Measurements from ENCODE around the gene BEND6. TPM values are rescaled to one million over a fixed set of nuclear protein-coding genes. Genes with fewer than 3 reads are reported as not detected.
"Not testable (repeated sequence)": the region's sequence is repeated elsewhere in the genome, so short reads cannot be mapped to it uniquely, and the experiment has no call there.

The BEND6 gene
- polyA plus RNA-seq, 3 donors from 2014 or later, result 0.29 to 0.73 TPM; not detected in 1

DNA sequence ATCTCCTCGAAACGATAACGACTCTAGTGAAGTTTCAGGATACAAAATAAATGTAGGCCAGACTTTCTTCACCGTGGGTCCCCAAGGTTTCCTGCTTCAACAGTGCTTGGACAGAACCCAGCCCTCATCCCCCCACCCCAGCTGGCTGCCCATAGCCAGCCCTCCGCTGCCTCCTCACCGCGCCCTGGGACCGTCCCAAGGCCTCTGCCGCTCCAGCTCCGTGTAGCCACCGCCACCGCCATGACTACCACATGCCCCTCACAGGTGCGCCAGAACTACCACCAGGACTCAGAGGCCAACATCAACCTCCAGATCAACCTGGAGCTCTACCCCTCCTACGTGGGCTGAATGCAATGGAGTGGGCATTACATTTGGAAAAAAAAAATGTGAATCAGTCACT lies 49.4 kb downstream of the BEND6 start:
- no peak for DNase-seq
- H3K4me3 Mint-ChIP-seq, result no peak overlapping the region
- peaks cover 0 to 5% (median 4%) of the 10 kb centered on the region in 3 donors for H3K27me3 Mint-ChIP-seq (ENCODE audit: low read depth in 3 of 3)
- no peak overlapping the region for H3K27ac Mint-ChIP-seq
- peaks cover 0 to 3% (median 0%) of the 10 kb centered on the region in 6 donors for H3K9me3 Mint-ChIP-seq
- H3K4me1 Mint-ChIP-seq, result no peaks in the 10 kb centered on the region
- no peaks in the 10 kb centered on the region for H3K36me3 Mint-ChIP-seq

DNA sequence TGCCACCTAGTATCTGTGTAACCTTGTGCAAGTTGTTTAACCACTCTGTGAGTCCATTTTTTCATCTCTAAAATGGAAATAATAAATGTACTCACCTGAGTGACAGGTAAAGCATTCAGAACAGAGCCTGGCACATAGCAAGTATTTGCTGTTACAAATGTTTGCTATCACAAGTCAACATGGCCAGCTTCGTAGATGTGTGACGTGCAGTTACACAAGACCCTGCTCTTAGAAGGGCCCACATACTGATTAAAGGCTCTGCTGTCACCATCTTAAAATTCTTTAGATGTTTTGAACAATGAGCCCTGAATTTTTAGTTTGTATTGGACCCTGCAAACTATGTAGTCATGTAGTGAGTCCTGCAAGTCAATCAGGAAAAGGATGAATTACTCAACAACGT lies 51.2 kb downstream of the BEND6 start:
- H3K4me3 Mint-ChIP-seq, result no peak overlapping the region
- no peaks in the 10 kb centered on the region for H3K36me3 Mint-ChIP-seq
- H3K27ac Mint-ChIP-seq, result no peak overlapping the region
- no peaks in the 10 kb centered on the region for H3K4me1 Mint-ChIP-seq
- no peak for DNase-seq
- H3K9me3 Mint-ChIP-seq, result no peaks in the 10 kb centered on the region
- H3K27me3 Mint-ChIP-seq (ENCODE audit: low read depth in 3 of 3), result peaks cover 0 to 5% (median 4%) of the 10 kb centered on the region in 3 donors

- H3K9me3 Mint-ChIP-seq; H3K4me3 Mint-ChIP-seq; H3K4me1 Mint-ChIP-seq; H3K36me3 Mint-ChIP-seq; DNase-seq; H3K27me3 Mint-ChIP-seq (ENCODE audit: low read depth in 3 of 3); H3K27ac Mint-ChIP-seq: not testable (repeated sequence)
Measured at GRCh38 chr6:57008069-57008468, 53.2 kb downstream of the BEND6 start.

DNA sequence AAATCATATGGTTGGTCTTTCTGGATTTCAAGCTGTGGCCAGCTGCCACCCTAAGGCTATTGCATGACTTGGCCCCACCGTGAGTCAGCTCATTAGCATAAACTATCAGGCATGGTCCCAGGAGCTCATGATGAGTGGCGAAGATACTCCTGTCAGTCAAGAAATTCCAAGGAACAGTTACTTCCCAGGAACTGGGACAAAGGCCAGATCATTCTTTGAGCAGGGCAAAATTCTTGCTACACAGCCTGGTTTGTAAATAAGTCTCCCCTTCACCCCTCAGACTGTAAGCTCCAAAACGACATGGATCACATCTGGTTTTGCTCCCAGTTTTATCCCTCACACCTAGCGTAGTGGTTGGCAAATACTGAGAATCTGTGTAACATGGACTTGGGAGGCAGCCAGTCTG lies 58.6 kb downstream of the BEND6 start:
- H3K4me3 Mint-ChIP-seq, result no peak overlapping the region
- no peaks in the 10 kb centered on the region for H3K4me1 Mint-ChIP-seq
- no peaks in the 10 kb centered on the region for H3K36me3 Mint-ChIP-seq
- DNase-seq, result no peak
- H3K27ac Mint-ChIP-seq, result no peak overlapping the region
- H3K27me3 Mint-ChIP-seq (ENCODE audit: low read depth in 3 of 3), result peaks cover 0 to 2% (median 0%) of the 10 kb centered on the region in 3 donors
- no peaks in the 10 kb centered on the region for H3K9me3 Mint-ChIP-seq

GRCh38 chr6:57017069-57017468 lies 62.2 kb downstream of the BEND6 start:
- no peaks in the 10 kb centered on the region for H3K9me3 Mint-ChIP-seq
- no peak for DNase-seq
- H3K4me3 Mint-ChIP-seq, result no peak overlapping the region
- H3K4me1 Mint-ChIP-seq, result no peaks in the 10 kb centered on the region
- no peak overlapping the region for H3K27ac Mint-ChIP-seq
- H3K36me3 Mint-ChIP-seq, result no peaks in the 10 kb centered on the region
- H3K27me3 Mint-ChIP-seq (ENCODE audit: low read depth in 3 of 3), result peaks cover 0 to 2% (median 0%) of the 10 kb centered on the region in 3 donors

DNA sequence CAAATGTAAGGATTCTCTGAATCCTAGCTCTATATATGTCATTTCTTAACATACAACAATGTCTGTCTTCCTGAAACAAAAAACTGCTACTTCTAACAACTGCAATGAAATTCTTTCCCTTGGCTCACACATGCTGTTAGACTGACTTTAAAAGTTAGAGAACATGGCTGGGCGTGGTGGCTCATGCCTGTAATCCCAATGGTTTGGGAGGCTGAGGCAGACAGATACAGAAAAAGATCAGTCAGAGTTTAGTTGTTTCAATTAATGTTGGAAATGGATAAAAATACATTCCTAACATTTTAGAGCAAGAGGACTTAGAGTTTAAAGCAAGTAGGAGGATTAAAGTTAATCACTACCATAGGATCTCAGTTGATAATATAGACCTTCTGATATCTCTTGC lies 62.9 kb downstream of the BEND6 start:
- Mint-ChIP-seq H3K4me1 (no peaks in the 10 kb centered on the region), H3K36me3 (no peaks in the 10 kb centered on the region), H3K4me3 (no peak overlapping the region), H3K9me3 (no peaks in the 10 kb centered on the region), H3K27ac (no peak overlapping the region), H3K27me3 (ENCODE audit: low read depth in 3 of 3) (peaks cover 0 to 2% (median 0%) of the 10 kb centered on the region in 3 donors)
- no peak for DNase-seq

DNA sequence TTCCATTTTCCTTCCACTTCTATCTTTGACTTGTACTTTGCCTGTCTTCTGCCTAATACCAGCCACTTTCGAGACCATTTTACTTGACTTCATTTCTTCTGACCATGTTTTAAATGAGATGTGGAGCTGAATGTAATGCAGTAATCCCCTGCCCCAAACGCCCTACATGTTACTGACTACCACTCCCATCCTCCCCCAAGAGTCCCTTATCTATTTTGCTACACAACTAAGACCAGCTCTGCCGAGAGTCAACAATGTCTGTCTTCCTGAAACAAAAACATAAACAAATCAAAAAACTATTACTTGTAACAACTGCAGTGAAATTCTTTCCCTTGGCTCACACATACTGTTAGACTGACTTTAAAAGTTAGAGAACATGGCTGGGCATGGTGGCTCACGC lies 64.5 kb downstream of the BEND6 start:
- H3K4me1 Mint-ChIP-seq, result no peaks in the 10 kb centered on the region
- H3K27me3 Mint-ChIP-seq (ENCODE audit: low read depth in 3 of 3), result peaks cover 0 to 2% (median 2%) of the 10 kb centered on the region in 3 donors
- no peak overlapping the region for H3K27ac Mint-ChIP-seq
- H3K36me3 Mint-ChIP-seq, result peaks cover 0 to 3% (median 0%) of the 10 kb centered on the region in 3 donors
- H3K4me3 Mint-ChIP-seq, result no peak overlapping the region
- H3K9me3 Mint-ChIP-seq, result peaks cover under 1 to 5% (median 4%) of the 10 kb centered on the region in 6 donors
- no peak for DNase-seq

DNA sequence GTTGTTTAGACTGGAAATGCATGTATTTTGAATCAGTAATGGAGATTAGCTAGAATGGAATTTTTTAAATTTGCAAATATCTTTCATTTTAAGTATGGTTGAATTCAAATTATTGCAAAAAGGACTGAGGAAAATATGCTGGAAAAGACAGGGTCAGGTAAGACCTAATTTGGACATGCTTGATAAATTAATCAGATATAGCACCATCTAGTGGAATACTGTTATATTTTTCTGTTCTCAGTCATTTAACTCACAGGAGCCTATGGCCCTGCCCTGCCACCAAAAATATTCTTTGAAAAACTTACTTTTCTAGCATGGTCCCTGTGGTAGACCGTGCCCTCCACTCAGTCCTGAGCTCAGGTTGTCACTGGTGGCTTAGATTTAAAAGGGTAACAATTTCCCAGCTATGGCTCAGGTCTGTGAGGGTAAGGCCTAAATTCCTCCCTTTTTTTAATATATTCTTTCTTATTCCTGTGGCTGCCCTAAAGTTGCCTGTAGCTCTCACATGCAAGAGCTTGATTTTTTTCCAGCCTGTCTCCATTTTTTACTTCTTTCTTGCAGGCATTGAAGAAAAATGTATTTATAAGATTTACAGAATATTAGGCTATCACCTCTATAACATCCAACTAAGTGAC lies 66.3 kb downstream of the BEND6 start:
- Mint-ChIP-seq H3K27me3 (ENCODE audit: low read depth in 3 of 3) (peaks cover 4 to 6% (median 5%) of the 10 kb centered on the region in 3 donors), H3K36me3 (peaks cover 0 to 15% (median 10%) of the 10 kb centered on the region in 3 donors), H3K4me1 (no peaks in the 10 kb centered on the region), H3K4me3 (no peak overlapping the region), H3K27ac (no peak overlapping the region), H3K9me3 (peaks cover 7 to 21% (median 15%) of the 10 kb centered on the region in 6 donors)
- peak; percentile 6 to 13 (median 12) for DNase-seq

GRCh38 chr6:57024321-57024720 lies 69.4 kb downstream of the BEND6 start:
- Mint-ChIP-seq H3K36me3 (peaks cover 0 to 15% (median 10%) of the 10 kb centered on the region in 3 donors), H3K4me1 (no peaks in the 10 kb centered on the region), H3K27ac (no peak overlapping the region), H3K27me3 (ENCODE audit: low read depth in 3 of 3) (peaks cover 4 to 14% (median 4%) of the 10 kb centered on the region in 3 donors), H3K4me3 (no peak overlapping the region), H3K9me3 (peaks cover 8 to 21% (median 15%) of the 10 kb centered on the region in 6 donors)
- DNase-seq, result no peak

GRCh38 chr6:57024775-57025174 lies 69.9 kb downstream of the BEND6 start:
- Mint-ChIP-seq H3K27me3 (ENCODE audit: low read depth in 3 of 3) (peaks cover 4 to 14% (median 4%) of the 10 kb centered on the region in 3 donors), H3K36me3 (peaks cover 0 to 15% (median 10%) of the 10 kb centered on the region in 3 donors), H3K4me3 (no peak overlapping the region), H3K27ac (no peak overlapping the region), H3K4me1 (no peaks in the 10 kb centered on the region), H3K9me3 (peaks cover 8 to 21% (median 15%) of the 10 kb centered on the region in 6 donors)
- DNase-seq, result no peak

DNA sequence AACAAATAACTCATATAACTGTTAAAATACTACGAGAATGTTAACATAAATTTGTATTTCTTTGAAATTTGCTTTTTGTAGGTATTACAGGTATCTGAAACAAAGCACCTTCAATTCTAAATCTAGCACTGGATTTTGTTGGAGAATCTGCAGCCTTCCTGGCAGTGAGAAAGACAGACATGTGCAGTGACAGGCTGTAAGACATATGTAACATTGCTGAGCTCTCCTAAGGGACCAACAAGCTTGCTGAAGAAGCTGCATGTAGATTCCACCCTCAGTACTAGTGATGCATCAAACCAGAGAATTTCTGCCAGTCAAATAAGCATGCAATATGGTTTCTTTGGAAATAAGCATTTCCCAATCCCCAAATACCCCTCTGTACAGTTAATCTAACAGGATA lies 71.1 kb downstream of the BEND6 start:
- Mint-ChIP-seq H3K9me3 (peaks cover 8 to 21% (median 15%) of the 10 kb centered on the region in 6 donors), H3K27ac (no peak overlapping the region), H3K36me3 (peaks cover 0 to 15% (median 10%) of the 10 kb centered on the region in 3 donors), H3K27me3 (ENCODE audit: low read depth in 3 of 3) (peaks cover 4 to 14% (median 4%) of the 10 kb centered on the region in 3 donors), H3K4me1 (no peaks in the 10 kb centered on the region), H3K4me3 (no peak overlapping the region)
- no peak for DNase-seq

DNA sequence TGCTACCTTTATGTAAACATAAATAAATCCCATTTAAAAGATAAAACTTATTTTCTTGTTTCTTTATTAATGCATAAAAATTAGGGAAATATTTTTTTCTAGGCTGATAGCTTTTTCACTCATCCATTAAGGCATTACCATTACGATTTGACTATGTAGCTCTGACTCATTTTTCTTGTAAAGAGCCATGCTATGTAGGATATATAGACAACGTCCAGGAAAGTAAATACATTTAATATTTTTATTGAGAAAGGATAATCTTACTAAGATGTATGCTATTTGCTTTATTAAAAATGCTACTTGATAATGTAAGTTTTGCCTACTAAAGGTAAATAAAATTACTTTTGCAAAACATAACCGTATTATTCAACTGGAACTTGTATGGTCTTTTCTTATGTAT lies 72.4 kb downstream of the BEND6 start:
- no peak overlapping the region for H3K4me3 Mint-ChIP-seq
- no peak for DNase-seq
- H3K36me3 Mint-ChIP-seq, result peaks cover 0 to 15% (median 10%) of the 10 kb centered on the region in 3 donors
- H3K4me1 Mint-ChIP-seq, result no peaks in the 10 kb centered on the region
- peaks cover 8 to 21% (median 15%) of the 10 kb centered on the region in 6 donors for H3K9me3 Mint-ChIP-seq
- H3K27me3 Mint-ChIP-seq (ENCODE audit: low read depth in 3 of 3), result peaks cover 4 to 17% (median 4%) of the 10 kb centered on the region in 3 donors
- no peak overlapping the region for H3K27ac Mint-ChIP-seq

DNA sequence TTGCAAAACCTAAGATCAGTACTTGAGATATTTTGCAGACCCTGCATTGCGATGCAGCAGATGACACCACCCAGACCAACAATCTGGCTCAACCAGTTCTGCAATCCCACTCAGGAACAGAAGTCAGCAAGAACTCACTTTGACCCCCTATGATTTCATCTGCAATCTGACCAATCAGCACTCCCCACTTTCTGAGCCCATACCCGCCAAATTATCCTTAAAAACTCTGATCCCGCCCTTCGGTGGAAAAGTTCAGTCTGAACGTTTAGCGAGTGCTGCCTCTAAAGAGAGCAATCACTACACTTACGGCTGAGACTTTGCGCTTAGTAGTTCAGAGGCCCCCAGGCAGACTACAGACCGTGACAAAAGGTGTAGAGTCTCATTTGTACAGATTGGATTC lies 74.3 kb downstream of the BEND6 start:
- peaks cover 8 to 18% (median 14%) of the 10 kb centered on the region in 6 donors for H3K9me3 Mint-ChIP-seq
- no peaks in the 10 kb centered on the region for H3K4me1 Mint-ChIP-seq
- H3K27me3 Mint-ChIP-seq (ENCODE audit: low read depth in 3 of 3), result peaks cover 4 to 16% (median 4%) of the 10 kb centered on the region in 3 donors
- DNase-seq, result no peak
- H3K4me3 Mint-ChIP-seq, result no peak overlapping the region
- peaks cover 0 to 18% (median 10%) of the 10 kb centered on the region in 3 donors for H3K36me3 Mint-ChIP-seq
- H3K27ac Mint-ChIP-seq, result no peak overlapping the region

- Mint-ChIP-seq H3K4me3 (no peak overlapping the region), H3K36me3 (peaks cover 0 to 3% (median 0%) of the 10 kb centered on the region in 3 donors), H3K27me3 (ENCODE audit: low read depth in 3 of 3) (peaks cover 0 to 18% (median 2%) of the 10 kb centered on the region in 3 donors), H3K9me3 (no peaks in the 10 kb centered on the region), H3K4me1 (no peaks in the 10 kb centered on the region), H3K27ac (no peak overlapping the region)
- DNase-seq, result no peak
Measured at GRCh38 chr6:57033228-57033627, 78.3 kb downstream of the BEND6 start.

DNA sequence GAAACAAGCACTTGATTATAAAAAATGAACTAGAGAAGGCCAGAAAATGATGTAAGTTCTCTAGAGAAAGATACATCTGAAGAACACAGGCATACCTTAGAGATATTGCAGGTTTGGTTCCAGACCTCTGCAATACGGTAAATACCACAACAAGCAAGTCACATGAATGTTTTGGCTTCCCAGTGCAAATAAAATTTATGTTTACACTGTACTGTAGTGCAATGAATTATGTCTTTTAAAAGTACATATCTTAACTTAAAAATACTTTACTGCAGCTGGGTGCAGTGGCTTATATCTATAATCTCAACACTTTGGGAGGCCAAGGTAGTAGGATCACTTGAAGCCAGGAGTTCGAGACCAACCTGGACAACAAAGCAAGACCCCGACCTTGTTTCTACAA lies 80.6 kb downstream of the BEND6 start:
- H3K9me3 Mint-ChIP-seq, result no peaks in the 10 kb centered on the region
- peaks cover 0 to 3% (median 0%) of the 10 kb centered on the region in 3 donors for H3K36me3 Mint-ChIP-seq
- DNase-seq, result no peak
- no peak overlapping the region for H3K4me3 Mint-ChIP-seq
- peaks cover 1 to 24% (median 2%) of the 10 kb centered on the region in 3 donors for H3K27me3 Mint-ChIP-seq (ENCODE audit: low read depth in 3 of 3)
- H3K27ac Mint-ChIP-seq, result no peak overlapping the region
- no peaks in the 10 kb centered on the region for H3K4me1 Mint-ChIP-seq

Measured in immature natural killer cell (primary cell).